UCSD-AML1 (cell line): ENCODE measurements around the gene POMT1.
A peak's percentile ranks its signal among the peaks of the same experiment; 100 is the strongest.
"Not testable (repeated sequence)": the region's sequence is repeated elsewhere in the genome, so short reads cannot be mapped to it uniquely, and the experiment has no call there.

Experiments used
- DNase-seq: peaks from one replicate; lab custom pipeline; 2025; ENCODE audit not compliant: unreplicated experiment; lab: John Stamatoyannopoulos, UW

POMT1 gene

GRCh38 chr9:131502781-131503625, at the start of gene POMT1:
Gene POMT1, plus strand, starts transcription at chr9:131502918. Its CDS starts 1,301 bp downstream, at chr9:131504219.
- DNase-seq, result peak; percentile 87

GRCh38 chr9:131454028-131454427, 48.7 kb upstream of the POMT1 start:
- DNase-seq, result no peak

- DNase-seq, result not testable (repeated sequence)
Observed at GRCh38 chr9:131455655-131456054, 47.1 kb upstream of the POMT1 start.

GRCh38 chr9:131457746-131458145, 45.0 kb upstream of the POMT1 start:
- DNase-seq, result no peak

- DNase-seq, result no peak
Observed at GRCh38 chr9:131459056-131459455, 43.7 kb upstream of the POMT1 start.

- no peak for DNase-seq
Observed at GRCh38 chr9:131461166-131461565, 41.6 kb upstream of the POMT1 start.

GRCh38 chr9:131464354-131465000, 38.2 kb upstream of the POMT1 start:
- no peak for DNase-seq

GRCh38 chr9:131465401-131465800, 37.3 kb upstream of the POMT1 start:
- no peak for DNase-seq

GRCh38 chr9:131467214-131467935, 35.3 kb upstream of the POMT1 start:
- DNase-seq, result no peak

- DNase-seq, result no peak
Observed at GRCh38 chr9:131468031-131468430, 34.7 kb upstream of the POMT1 start.

- DNase-seq, result no peak
Observed at GRCh38 chr9:131469356-131469755, 33.4 kb upstream of the POMT1 start.

GRCh38 chr9:131469951-131470350, 32.8 kb upstream of the POMT1 start:
- DNase-seq, result no peak

- no peak for DNase-seq
Observed at GRCh38 chr9:131470581-131470991, 32.1 kb upstream of the POMT1 start.

GRCh38 chr9:131472085-131472484, 30.6 kb upstream of the POMT1 start:
- DNase-seq, result not testable (repeated sequence)

GRCh38 chr9:131473198-131473885, 29.4 kb upstream of the POMT1 start:
- DNase-seq, result no peak

GRCh38 chr9:131473891-131474290, 28.8 kb upstream of the POMT1 start:
- no peak for DNase-seq

GRCh38 chr9:131474711-131475110, 28.0 kb upstream of the POMT1 start:
- DNase-seq, result no peak

GRCh38 chr9:131475111-131475955, 27.4 kb upstream of the POMT1 start:
- DNase-seq, result no peak

GRCh38 chr9:131475956-131476776, 26.6 kb upstream of the POMT1 start:
- no peak for DNase-seq
